Astrocyte (in vitro differentiated cells and primary cell): Measurements from ENCODE around the gene GPS2.

Source experiments
- EZH2 ChIP-seq: IDR thresholded peaks from 2 replicates; pipeline ENCODE4 v1.6.1; 2012; ENCODE audit warnings: mild to moderate bottlenecking, low read length, inconsistent platforms; ENCODE audit not compliant: insufficient read depth
- TF ChIP-seq, protein P1 (sequence below): IDR thresholded peaks from 2 replicates; pipeline ENCODE4 v1.5.1; 2011; ENCODE audit warnings: low read depth, mild to moderate bottlenecking, inconsistent platforms, low read length, moderate library complexity; ENCODE audit not compliant: insufficient read depth

DNA sequence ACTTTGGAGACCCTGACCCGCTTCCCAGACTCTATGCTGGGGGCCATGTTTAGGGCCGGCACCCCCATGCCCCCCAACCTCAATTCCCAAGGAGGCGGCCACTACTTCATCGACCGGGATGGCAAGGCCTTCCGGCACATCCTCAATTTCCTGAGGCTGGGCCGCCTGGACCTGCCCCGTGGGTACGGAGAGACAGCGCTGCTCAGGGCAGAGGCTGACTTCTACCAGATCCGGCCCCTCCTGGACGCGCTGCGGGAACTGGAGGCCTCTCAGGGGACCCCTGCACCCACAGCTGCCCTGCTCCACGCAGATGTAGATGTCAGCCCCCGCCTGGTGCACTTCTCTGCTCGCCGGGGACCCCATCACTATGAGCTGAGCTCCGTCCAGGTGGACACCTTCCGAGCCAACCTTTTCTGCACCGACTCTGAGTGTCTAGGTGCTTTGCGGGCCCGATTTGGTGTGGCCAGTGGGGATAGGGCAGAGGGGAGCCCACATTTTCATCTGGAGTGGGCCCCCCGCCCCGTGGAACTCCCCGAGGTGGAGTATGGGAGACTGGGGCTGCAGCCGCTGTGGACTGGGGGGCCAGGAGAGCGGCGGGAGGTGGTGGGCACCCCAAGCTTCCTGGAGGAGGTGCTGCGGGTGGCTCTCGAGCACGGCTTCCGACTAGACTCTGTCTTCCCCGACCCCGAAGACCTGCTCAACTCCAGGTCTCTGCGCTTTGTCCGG is 37.9 kb upstream of the GPS2 start:
- TF ChIP-seq, protein P1, sequence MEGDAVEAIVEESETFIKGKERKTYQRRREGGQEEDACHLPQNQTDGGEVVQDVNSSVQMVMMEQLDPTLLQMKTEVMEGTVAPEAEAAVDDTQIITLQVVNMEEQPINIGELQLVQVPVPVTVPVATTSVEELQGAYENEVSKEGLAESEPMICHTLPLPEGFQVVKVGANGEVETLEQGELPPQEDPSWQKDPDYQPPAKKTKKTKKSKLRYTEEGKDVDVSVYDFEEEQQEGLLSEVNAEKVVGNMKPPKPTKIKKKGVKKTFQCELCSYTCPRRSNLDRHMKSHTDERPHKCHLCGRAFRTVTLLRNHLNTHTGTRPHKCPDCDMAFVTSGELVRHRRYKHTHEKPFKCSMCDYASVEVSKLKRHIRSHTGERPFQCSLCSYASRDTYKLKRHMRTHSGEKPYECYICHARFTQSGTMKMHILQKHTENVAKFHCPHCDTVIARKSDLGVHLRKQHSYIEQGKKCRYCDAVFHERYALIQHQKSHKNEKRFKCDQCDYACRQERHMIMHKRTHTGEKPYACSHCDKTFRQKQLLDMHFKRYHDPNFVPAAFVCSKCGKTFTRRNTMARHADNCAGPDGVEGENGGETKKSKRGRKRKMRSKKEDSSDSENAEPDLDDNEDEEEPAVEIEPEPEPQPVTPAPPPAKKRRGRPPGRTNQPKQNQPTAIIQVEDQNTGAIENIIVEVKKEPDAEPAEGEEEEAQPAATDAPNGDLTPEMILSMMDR: no peak
- no peak for TF ChIP-seq EZH2
